ENCODE measurements around the gene SCNM1.
A peak's percentile ranks its signal among the peaks of the same experiment; 100 is the strongest.

The SCNM1 gene

GRCh38 chr1:151165738-151166504, at the start of gene SCNM1, which contains the start of gene LYSMD1:
Gene SCNM1, plus strand, starts transcription at chr1:151166144. Its CDS starts 9 bp downstream, at chr1:151166153.
Gene LYSMD1, minus strand, starts transcription at chr1:151165902. Its CDS starts 644 bp downstream, at chr1:151165258.
- DNase-seq, result peak; percentile 97 to 98

GRCh38 chr1:151124763-151125403, 41.1 kb upstream of the SCNM1 start:
- DNase-seq, result no peak

- DNase-seq, result no peak
Measured at GRCh38 chr1:151128800-151129199, 37.1 kb upstream of the SCNM1 start.

GRCh38 chr1:151130987-151131586, 34.9 kb upstream of the SCNM1 start:
- peak; percentile 81 to 85 for DNase-seq

GRCh38 chr1:151131701-151132334, 34.1 kb upstream of the SCNM1 start:
- DNase-seq, result no peak

GRCh38 chr1:151132335-151133017, 33.5 kb upstream of the SCNM1 start:
- DNase-seq, result no peak

GRCh38 chr1:151133018-151133806, 32.7 kb upstream of the SCNM1 start:
- DNase-seq, result no peak

GRCh38 chr1:151134396-151134795, 31.5 kb upstream of the SCNM1 start:
- no peak for DNase-seq

GRCh38 chr1:151134991-151135390, 31.0 kb upstream of the SCNM1 start:
- no peak for DNase-seq

- DNase-seq, result no peak
Measured at GRCh38 chr1:151135433-151136385, 30.2 kb upstream of the SCNM1 start.

- DNase-seq, result no peak
Measured at GRCh38 chr1:151137789-151138188, 28.2 kb upstream of the SCNM1 start.

GRCh38 chr1:151142411-151143056, 23.4 kb upstream of the SCNM1 start:
- DNase-seq, result no peak

GRCh38 chr1:151143057-151143435, 22.9 kb upstream of the SCNM1 start:
- no peak for DNase-seq

- no peak for DNase-seq
Measured at GRCh38 chr1:151143986-151144385, 22.0 kb upstream of the SCNM1 start.

- DNase-seq, result no peak
Measured at GRCh38 chr1:151144474-151145303, 21.3 kb upstream of the SCNM1 start.

GRCh38 chr1:151145304-151146071, 20.5 kb upstream of the SCNM1 start:
- DNase-seq, result no peak

GRCh38 chr1:151146072-151146411, 19.9 kb upstream of the SCNM1 start:
- DNase-seq, result no peak

GRCh38 chr1:151146412-151147131, 19.4 kb upstream of the SCNM1 start, which contains the start of gene SEMA6C:
Gene SEMA6C, minus strand, starts transcription at chr1:151146631. Its CDS starts 4,010 bp downstream, at chr1:151142621.
- peak; percentile 84 to 89 for DNase-seq

All from CD4-positive, alpha-beta T cell treated with Interferon alpha-2 for 1 hour (primary cell).